ENCODE results near the gene ZNF691.
"Not testable (repeated sequence)": the region's sequence is repeated elsewhere in the genome, so short reads cannot be mapped to it uniquely, and the experiment has no call there.

Gene ZNF691, protein sequence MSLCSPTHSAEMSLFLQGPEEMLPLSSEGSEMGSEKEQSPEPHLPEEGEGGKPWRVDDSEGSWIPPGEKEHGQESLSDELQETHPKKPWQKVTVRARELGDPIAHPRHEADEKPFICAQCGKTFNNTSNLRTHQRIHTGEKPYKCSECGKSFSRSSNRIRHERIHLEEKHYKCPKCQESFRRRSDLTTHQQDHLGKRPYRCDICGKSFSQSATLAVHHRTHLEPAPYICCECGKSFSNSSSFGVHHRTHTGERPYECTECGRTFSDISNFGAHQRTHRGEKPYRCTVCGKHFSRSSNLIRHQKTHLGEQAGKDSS

DNA sequence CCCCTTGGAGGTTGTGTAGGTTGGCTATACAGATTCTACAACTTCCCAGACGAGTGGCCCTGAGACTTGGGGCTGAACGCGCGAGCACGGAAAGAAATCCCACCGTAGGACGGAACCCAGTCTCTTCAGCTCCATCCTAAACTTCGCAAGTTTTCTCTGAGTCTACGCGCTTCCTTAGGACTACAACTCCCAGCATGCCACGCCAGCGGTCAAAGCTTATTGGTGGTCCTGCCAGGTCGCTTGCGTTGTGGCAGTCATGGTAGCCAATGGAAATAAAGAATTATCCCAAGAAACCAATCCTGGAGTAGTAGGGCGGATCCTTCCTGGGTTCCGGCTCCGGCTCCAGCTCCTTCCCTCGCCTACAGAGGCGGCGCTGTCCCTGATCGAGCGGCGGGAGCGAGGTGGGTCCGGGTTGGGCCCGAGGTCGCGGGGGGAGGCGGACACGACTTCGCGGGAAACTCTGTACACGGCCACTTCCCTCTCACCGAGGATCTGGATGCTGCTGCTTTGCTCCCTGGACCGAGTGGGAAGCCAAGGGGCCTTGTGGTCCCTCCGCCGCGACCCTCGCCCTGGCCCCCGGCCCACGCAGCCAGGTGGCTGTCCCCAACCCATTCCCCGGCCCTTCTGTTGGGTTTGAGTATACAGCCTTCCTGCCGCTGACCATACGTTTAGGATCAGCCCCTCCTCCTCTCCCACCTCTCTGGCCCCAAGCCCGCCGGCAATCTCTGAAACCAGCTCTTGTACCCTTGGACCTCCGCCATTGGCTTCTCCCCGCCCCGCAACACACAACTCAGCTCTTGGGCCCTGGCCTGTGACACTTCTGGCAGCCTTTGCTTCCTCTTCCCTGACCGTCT is at the start of gene ZNF691:
Gene ZNF691 (plus strand): TSS at position 357 of the 854 bp plus-strand sequence. CDS start 3,046 bp downstream, outside the sequence.
- DNase-seq, result peak; percentile 93

DNA sequence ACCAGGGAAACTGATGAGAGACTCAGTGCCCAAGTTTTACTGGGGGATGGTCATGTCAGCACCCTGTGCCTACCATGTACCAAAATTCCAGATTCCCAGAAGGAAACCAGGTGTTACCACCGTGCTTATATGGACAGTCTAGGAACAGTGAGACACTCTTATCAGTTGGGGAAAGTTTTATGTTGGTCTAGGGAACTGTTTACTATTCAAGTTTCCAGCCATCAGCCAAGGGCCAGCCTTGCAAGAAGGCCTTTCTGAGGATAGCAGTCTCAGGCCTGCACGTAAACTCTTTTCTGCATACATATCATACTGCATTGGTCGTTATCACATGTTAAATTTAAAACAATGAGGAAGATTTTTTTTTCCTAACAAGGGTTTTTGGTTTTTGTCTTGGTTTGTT is 49.0 kb upstream of the ZNF691 start:
- DNase-seq, result no peak

DNA sequence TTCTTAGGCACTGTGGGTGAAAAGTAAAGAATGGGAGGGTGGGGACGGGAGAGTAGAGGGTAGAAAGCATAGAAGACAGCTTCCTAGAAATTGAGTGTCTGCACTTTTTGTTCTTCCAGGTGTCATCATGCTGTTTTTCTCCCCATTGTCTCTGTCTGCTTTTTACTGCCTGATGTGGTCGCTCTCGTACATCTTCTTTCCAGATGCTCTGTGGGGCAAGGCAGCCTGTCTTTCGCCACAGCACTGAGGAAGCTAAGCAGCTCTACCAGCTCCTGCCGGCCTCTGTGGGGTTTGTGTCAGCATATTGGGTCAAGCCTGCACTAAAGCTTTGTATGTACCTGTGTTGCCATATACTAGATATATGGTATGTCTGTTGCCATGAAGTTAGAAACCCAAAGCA is 48.4 kb upstream of the ZNF691 start:
- no peak for DNase-seq

DNA sequence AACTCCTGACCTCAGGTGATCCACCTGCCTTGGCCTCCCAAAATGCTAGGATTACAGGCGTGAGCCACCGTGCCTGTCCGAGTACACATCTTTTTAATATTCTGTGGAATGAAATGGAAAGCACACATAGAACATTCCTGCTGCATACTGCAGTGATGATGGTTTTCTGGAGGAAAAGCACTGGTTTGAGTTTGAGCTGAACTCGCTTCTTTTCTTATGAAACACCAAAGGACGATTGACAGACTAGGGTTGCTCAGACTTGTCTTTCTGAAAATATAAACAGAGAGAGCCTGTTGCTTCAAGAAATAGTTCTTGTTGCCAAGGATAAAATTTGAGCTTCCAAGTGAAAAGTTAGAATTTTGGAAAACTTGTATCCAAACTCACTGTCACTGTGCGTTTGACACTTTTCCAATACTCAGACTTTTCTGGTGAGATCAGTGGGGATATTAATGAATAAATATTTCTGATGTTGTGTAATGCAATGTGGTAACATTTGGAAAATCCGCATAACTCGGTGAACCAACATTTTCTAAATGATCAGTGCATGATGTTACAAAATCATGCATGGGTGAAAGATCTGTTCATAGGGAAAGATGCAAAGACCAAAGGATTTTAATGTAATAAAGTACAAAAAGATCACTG is 44.5 kb upstream of the ZNF691 start:
- DNase-seq, result no peak

DNA sequence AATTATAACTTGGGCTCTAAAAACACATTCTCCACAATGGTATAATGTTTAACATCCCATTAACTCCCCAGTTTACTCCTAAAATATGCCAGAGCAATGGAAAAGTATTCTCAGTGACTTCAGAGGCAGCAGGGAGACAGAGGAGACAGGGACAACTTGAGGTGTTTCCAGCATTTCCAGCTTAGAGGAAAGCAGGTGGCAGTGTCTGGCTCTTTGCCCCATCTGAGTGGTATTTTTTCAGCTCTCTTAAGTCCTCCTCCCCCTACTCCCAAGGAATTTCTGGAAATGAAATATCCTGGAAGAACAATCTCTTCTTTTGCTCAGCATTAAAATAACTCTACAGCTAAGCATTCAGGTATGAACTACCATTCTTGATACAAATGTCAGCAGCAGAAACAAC is 40.2 kb upstream of the ZNF691 start:
- DNase-seq, result no peak

DNA sequence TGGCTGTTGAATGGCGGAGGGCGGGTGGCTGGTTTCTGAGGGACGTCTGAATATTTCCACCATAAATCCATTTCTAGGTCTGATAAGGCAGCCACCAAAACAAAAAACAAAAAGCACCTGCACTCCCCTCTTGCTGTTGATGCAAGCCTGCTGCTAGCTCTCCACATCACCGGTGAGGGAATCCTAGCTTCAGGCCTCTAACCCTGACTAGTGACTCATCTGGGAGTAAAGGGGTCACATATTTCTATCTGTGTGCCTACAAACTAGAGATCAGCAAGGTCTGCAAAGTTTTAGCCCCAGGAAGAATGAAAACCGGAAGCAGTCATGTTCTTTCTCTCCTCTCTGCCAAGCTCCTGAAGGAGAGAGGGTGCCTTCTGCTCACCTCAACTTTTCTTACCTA is 39.8 kb upstream of the ZNF691 start:
- DNase-seq, result no peak

DNA sequence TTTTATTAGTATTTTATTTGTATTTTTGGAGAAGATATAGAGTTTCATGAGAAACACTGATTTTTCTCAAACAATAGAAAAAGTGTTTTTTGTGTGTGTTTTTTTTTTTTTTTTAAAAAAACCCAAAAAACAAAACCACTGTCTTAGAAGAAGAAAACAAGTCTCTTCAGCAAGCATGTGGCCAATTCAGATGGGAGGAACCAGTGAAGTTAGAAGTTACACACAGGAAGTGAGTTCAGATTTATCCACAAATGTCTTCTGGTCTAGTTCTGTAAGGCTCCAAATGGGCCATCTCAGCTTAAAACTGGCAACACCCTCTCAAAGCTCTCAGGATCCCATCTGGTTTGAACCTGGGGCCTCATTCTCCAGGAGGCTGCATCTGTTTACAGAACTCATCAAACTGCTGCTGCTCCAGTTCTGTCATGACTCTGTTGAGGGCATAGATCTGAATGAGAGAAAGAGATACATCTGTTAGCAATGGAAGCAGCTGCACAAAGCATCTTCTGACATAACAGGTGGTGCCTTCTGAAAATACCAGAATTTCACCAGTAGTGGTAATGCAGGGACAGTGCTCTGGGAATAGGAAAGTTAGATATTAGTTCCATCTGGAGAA is 39.3 kb upstream of the ZNF691 start:
- DNase-seq, result no peak

DNA sequence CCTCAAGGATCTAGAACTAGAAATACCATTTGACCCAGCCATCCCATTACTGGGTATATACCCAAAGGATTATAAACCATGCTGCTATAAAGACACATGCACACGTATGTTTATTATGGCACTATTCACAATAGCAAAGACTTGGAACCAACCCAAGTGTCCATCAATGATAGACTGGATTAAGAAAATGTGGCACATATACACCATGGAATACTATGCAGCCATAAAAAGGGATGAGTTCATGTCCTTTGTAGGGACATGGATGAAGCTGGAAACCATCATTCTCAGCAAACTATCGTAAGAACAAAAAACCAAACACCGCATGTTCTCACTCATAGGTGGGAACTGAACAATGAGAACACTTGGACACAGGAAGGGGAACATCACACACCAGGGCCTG is 31.6 kb upstream of the ZNF691 start:
- not testable (repeated sequence) for DNase-seq

DNA sequence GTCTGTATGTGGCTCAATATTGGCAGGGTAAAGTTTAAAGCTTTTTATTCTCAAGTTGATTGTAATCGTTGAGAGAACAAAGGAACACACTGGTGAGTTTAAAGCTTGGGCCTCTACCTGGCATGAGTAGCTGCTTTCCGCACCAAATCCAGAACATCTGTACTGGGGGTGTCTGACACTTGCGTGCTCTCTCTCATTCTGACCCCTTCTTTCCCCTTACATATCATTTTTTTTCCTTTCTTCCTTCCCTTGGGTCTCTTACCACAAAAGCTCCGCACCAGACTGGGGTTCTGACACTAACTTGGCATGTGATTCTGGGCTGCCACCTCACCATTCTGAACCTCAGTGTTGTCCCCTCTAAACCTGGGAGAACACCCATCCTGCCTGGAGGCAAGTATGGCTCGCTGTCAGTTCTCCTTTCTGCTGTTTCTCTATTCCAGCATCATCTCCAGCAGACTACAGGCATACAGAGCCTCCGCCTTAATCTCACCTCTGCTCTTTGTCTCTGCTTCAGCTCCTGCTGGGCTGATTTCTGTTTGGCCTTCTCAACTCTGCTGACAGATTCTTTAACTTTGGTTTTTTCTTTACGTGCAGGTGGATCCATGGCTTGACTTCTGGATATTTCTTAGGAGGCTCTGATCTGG is 30.4 kb upstream of the ZNF691 start:
- DNase-seq, result no peak

DNA sequence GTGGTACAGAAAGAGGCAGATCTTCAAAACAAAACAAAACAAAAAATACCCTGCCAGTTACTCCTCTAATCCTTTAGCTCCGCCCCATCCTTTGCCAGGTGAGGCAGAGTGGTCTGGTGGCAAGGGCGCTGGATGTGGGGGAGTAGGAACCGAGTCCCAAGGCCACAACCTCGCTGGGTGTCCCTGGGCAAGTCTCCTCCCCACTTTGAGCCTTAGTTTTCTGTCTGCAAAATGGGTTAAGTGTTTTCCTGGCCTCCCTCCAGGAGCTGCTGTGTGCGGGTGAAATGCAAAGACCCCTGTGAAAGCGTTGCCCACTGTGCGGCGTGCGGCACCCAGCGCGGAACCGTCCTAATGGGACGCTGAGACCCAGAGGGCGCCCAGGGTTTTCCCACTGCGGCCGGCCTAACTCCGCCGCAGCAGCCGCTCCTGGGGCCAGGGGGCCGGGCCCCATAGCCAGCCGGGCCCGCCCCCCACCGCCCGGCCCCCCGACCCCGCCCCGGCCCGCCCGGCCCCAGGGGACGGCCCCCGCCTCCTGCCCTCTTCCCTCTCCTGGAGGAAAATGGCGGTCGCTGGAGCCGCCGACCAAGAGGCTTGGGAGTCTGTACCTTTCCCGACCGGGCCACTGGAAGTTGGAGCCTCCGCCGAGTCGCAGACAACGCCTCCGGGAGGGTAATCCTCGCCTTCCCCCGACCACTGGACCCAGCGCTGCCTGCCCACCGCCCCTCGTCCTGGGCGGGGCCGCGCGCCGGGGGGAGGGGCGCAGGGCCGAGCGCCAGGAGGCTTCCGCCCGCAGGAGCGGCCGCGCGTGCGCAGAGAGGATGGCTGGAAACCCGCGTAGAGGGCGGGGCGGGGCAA is 29.6 kb upstream of the ZNF691 start, which contains the start of the genes ERMAP and SVBP:
Gene ERMAP (plus strand): TSS at position 538 of the 855 bp plus-strand sequence. CDS start 13,327 bp downstream, outside the sequence.
Gene SVBP (minus strand): TSS at position 813 of the 855 bp plus-strand sequence. CDS start 853 bp downstream, outside the sequence.
- DNase-seq, result peak; percentile 82

DNA sequence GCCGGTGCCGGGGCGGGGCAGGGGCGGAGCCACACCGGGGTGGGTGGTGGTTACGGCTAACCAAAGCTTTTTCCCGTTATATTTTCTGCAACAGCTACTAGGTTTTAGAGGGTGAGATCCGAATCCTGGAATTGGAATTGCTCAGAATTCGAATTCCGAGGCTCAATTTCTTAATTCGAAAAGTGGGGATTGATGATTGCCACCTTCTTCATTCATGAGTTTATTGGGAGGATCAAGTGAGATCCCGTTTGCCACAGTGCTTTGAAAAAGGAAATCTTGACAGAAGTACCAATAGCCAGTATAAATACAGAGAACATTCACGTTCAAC is 29.0 kb upstream of the ZNF691 start:
- DNase-seq, result no peak

DNA sequence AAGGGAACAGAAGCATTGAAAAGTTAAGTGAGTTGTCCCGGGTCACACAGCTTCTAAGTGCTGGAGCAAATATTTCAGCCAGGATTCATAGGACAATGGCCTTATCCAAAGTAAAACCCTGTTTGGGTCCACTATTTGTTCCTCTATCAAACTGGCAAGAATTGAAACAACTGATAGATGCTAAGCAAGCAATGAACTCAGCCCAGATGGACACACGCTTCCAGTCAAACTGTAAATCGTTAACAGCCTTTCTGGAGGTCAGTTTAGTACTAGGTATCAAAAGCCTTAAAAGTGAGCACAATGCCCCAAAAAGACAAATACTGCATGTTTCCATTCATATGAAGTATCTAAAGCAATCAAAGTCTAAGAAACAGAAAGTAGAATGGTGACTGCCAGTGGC is 28.4 kb upstream of the ZNF691 start:
- DNase-seq, result no peak

DNA sequence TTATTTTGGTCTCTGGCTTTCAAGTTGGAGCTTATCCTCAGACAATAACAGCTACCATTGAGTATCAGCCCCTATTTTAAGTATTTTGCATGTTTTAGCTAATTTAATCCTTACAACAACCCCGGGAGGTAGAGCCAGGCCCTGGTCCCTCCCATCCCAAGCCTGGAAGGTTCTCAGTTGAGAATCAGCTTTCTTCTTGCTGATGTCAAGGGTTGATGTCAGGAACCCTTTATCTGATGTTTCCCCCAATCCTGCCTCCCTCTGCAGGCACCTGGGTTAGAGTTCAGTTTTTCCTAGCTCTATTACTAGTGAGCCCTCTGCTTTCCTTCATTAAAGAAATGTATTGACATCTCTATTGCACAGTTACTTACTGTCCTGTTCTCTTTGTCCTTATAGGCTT is 25.6 kb upstream of the ZNF691 start:
- DNase-seq, result no peak

DNA sequence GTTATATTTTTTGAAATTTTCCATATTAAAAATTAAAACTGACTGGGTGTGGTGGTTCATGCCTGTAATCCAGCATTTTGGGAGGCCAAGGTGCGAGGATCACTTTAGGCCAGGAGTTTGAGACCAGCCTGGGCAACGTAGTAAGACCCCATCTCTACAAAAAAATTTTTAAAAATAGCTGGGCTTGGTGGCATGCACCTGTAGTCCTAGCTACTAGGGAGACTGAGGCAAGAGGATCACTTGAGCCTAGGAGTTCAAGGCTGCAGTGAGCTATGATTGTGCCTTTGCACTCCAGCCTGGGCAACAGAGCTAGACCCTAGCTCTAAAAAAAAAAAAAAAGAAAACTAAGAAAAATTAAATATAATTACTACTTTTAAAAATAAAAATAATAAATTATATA is 24.7 kb upstream of the ZNF691 start:
- DNase-seq, result no peak

DNA sequence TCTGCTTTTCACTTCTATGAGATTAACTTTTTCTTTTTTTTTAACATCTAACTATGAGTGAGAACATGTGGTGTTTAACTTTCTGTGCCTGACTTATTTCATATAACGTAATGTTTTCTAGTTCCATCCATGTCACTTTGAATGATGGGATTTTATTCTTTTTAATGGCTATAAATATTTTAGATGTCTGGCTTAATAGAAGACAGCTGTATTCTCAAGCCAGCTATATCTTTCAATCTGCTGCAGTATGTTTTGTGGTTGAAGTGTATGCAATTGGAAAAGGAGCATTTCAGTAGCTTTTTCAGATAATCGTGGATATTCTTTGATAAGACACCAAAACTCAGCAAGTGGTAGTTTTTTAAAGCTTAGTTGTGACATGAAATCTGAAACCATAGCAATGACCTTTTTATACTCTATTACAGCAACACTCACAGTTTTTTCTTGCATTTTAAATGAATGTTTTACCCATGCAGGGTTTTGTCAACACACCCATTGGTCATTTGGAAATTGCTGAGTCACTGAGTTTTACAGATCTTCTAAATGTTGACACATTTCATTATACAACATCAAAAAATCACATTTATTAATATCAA is 23.5 kb upstream of the ZNF691 start:
- no peak for DNase-seq

DNA sequence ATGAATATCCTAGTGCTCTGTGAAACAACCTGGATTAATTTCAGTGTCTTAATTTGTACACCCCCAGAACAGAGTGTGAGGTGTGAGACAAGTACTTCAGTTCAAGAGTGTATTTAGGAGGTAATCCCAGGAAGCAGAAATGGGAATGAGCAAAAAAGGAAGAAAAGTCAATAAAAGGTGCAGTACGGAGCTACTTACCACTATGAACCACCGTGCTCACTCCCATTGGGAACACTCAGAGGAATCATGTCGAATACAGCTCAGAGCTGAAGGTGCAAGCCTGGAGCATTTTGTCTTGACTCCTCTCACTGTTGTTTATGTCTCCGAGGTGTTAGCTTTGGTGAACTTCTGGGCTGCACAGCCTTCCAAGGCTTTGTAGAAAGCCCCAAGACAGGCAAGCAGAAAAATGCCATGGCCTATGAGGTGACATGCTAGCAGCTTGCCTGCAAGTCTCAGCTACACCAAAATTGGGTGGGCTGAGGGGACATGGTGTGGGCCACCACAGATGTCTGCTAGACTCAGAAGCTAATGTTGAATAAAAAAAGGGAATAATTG is 21.9 kb upstream of the ZNF691 start:
- no peak for DNase-seq

DNA sequence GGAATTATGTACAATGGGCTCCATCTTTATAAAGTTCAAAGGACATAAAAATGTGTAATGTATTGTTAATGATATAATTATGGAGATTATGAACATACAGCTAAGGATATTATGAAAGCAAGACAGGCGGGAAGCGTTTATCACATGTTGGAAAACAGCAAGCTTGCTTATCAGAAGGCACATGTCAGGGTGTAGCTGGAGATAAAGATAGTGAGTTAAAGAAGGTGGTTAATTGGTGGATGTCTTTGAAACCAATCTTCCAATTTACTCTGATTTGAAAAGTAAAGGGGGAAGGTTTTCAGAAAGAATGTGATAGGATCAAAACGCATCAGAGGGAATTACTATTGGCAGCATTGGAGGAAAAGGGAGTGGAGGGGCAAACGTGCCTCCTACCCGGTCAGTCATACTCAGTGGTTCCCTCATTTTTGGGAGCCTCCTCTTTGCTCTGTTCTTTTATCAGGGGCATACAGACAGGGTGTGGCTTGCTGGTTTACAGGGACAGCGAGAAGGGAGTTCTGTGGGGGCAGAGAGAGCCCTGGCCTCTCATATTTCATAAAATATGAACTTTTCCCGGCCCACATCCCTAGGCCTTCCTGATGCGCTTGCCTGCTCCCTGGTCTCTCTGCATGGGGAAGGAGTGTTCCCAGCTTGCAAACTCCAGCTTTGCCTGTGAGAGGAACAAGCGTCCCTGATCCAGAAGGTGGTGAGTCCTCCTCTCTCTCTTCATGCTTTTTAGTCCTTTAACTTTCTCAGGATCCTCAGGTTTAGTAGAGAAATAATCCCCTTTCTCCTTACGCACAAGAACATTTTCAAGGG is 21.2 kb upstream of the ZNF691 start:
- no peak for DNase-seq

DNA sequence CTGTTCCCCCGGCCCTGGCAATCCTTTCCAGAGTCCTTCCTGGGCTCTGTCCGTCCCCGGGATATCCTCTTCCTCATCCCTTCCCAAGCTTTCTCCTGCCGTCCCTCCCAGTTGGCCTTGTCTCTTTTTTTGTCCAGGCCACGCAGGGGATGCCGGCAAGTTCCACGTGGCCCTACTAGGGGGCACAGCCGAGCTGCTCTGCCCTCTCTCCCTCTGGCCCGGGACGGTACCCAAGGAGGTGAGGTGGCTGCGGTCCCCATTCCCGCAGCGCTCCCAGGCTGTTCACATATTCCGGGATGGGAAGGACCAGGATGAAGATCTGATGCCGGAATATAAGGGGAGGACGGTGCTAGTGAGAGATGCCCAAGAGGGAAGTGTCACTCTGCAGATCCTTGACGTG is 15.8 kb upstream of the ZNF691 start:
- DNase-seq, result no peak

DNA sequence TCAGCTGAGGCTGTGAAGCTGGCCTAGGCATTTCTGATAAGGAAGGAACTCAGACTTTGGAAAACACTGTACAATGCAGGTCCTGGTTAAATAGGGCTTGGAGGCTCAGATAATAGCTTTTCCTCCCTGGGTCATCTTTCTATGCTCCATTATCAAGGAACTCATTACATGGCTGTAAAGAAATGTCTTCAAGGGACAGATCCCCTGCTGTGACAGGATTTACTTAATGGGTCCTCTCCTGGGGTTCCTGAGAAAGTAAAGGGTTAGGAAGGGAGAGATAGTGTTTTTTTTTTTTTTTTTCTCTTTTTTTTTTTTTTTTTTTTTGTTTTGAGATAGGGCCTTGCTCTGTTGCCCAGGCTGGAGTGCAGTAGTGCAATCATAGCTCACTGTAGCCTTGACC is 15.1 kb upstream of the ZNF691 start:
- no peak for DNase-seq

DNA sequence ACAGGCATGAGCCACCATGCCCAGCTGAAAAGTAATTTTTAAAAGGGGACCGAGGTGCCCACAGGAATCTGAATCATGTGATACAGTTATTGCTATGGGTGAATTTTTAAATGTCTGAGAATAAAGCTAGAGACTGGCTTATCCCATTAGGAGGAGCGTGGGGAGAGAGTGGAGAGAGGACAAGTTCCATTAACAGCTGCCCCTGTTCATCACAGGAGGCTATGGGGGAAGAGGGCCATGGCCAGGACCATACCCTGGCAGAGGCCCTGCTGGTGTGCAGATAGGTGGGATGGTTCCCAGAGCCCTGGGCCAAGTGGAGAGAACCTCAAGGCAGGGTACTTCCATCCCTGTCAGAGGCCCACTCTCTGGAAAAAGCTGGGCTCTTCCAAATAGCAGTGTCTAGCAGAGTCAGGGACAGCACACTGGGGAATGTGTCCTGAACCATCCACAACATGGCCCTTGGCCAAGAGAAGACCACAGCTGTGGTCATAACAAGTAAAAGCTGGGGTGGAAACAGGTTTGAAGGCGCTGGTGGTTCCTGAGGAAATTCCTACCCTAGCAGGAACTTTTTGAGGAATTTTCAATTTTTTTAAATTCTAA is 13.7 kb upstream of the ZNF691 start:
- DNase-seq, result no peak
